CD4-positive, alpha-beta T cell treated with Interferon gamma for 1 hour (primary cell): ENCODE results near the gene ZBTB40.

Experiments
- DNase-seq: peaks from one replicate; pipeline ENCODE4 v3.0.0-alpha.2; 2020

The ZBTB40 gene

DNA sequence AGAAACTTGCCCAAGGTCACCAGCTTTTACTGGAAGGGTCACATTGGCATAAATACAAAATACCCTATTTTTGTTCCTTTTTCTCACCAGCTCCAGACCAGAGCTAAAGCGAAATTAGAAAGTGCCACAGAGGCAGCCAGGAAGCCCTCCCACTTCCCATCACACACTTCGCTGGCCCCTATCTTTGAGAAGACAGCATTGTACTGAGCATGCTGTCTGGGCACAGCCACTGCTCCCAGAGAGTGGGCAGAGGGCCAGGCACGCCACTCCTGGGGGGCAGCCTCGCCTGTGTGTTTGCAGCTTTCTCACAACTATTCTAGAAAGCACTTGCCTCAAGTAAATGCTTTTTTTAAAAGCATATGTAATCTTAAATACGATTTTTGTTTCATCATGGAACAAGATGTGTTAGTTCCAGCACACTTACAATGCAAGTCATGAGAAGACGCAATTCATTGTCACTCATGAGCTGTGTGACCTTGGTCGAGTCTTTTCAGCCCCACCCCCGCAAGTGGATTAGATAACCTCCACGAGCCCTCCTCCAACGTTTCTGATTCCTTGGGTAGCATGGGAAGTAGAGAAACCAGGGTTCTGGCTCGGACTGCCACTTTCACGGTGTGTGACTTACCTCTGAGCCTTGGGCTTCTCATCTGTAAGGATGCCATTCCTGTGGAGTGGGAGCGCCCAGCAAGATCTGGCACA is 85.9 kb downstream of the ZBTB40 start:
- no peak for DNase-seq

DNA sequence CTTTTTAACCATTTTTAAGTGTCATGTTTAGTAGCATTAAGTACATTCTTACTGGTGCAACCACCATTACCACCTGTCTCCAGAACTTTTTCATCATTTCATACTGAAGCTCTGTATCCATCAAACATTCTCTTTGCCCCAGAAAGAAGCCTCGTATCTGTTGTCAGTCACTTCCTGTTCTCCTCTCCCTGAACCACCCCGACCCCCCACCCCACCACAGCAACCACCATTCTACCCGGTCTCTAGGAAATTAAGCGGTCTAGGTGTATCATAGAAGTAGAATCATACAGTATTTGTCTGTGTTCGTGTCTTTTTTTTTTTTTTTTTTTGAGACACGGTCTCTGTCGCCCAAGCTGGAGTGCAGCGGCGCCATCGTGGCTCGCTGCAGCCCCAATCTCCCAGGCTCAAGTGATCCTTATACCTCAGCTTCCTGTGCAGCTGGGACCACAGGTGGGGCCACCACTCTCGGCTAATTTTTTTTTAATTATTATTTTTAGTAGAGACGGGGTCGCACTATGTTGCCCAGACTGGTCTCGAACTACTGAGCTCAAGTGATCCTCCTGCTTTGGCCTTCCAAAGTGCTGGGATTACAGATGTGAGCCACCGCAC is 88.0 kb downstream of the ZBTB40 start:
- DNase-seq, result no peak

GRCh38 chr1:22540337-22540736 is 88.7 kb downstream of the ZBTB40 start:
- no peak for DNase-seq

DNA sequence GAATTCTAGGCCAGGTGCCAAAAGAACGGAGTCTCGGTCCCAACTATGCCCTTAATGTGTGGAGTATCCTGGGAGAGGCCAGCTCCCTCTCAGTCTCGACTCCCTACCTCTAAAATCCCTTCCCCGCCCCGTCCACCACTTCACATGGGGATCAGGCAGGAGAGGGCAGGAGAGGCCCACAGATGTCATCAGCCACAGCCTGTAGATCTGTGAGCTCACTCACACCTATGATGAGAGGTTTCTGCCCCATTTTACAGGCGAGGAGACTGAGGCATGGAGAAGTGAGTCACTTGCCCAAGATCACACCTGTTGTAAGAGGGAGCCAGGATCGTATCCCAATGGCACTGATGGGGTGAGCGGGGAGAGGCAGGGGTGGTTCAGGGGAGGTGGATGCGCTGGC is 91.2 kb downstream of the ZBTB40 start:
- DNase-seq, result no peak

GRCh38 chr1:22543679-22544078 is 92.0 kb downstream of the ZBTB40 start:
- DNase-seq, result no peak

DNA sequence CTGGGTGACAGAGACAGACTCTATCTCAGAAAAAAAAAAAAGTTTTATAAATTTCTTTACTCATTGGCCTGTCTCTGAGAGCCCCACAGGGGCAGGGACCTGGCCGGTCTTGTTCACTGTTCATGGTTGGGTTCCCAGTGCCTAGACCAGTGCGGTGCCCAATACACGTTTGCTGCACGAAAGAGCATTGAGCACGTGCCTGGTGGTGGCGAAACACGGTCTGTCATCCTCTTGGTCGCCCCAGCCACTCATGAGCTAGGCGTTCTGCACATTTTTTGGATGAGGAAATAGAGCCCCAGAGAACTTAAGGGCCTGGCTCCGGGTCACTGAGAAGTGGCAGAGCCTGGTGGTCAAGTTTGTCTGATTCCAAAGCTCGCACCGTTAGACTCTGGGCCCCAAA is 93.0 kb downstream of the ZBTB40 start:
- DNase-seq, result no peak

- no peak for DNase-seq
These were observed 93.5 kb downstream of the ZBTB40 start for GRCh38 chr1:22545141-22545540.

- DNase-seq, result no peak
These were observed 95.7 kb downstream of the ZBTB40 start for GRCh38 chr1:22547186-22547817.

- DNase-seq, result no peak
These were observed 96.3 kb downstream of the ZBTB40 start for GRCh38 chr1:22547818-22548462.

GRCh38 chr1:22550021-22550420 is 98.4 kb downstream of the ZBTB40 start:
- no peak for DNase-seq

DNA sequence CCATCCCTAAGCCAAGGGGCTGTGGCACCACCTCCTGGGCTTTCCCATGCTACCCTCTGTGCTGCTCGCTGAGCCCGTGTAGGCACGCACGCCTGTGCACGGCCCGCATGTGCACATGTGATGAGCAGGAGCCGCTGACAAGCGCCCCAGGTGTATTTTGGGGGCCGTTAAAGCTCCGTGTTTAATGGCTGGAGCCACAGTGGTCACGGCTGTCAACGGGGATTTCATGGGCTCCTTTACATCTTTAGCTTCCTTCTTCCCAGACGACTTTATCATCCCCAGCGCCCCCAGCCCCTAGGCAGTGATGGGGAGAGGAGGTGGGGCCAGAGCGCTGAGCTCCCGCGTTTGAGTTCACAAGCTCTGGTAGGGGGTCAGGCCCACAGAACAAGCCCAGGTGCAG is 99.9 kb downstream of the ZBTB40 start:
- no peak for DNase-seq

DNA sequence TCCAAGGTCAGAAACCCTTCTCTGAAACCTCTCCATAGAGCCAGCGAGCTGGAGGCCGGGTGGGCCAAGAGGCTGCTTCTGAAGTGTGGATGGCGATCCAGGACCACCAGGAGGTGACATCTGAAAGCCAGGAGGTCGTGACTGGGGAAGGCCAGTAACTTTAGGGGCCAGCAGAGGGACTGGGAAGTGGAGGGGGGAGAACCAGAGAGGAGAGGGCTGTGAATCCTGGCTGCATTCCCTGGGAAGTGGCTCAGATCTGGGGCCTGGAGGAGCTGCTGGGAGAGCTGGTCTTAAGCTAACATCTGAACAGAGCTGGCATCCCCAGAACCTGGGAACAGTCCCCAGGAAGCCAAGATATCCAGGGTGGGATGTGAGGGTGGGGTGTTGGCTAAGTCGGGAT is 100.4 kb downstream of the ZBTB40 start:
- DNase-seq, result no peak

GRCh38 chr1:22553104-22553880 is 101.6 kb downstream of the ZBTB40 start:
- DNase-seq, result no peak

GRCh38 chr1:22553991-22554522 is 102.4 kb downstream of the ZBTB40 start:
- DNase-seq, result no peak

GRCh38 chr1:22555371-22555656 is 103.7 kb downstream of the ZBTB40 start:
- DNase-seq, result no peak

DNA sequence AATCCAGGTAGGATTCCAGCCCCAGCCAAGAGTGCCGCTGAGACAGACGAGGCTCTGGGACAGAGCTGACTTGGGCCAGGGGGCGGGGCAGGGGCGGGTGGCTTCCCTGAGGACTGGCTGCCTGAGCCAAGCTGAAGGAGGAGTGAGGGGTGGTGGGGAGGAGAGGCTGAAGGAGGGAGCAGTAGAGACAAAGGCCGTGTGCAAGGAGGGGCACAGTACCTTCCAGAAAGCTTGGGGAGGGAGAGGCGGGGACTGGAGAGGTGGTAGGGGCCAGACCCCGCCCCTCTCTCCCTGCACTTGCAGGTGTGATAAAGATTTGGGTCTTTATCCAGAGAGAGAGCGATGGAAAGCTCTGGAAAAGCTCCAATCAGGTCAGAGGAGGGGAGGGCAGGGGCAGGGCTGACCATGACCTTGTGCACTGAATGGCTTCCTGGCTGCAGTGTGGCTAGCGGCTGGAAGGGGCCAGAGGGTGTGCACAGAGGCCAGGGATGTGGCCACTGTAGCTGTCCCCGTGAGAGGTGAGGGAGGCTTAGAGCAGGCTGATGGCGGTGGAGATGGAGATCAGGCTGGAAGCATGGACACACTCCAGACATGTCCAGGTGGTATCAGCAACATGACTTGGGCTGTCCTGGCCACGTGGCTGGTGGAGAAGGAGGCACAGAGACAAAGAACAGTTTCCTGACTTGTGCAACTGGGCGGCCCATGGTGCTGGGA is 104.9 kb downstream of the ZBTB40 start:
- no peak for DNase-seq

DNA sequence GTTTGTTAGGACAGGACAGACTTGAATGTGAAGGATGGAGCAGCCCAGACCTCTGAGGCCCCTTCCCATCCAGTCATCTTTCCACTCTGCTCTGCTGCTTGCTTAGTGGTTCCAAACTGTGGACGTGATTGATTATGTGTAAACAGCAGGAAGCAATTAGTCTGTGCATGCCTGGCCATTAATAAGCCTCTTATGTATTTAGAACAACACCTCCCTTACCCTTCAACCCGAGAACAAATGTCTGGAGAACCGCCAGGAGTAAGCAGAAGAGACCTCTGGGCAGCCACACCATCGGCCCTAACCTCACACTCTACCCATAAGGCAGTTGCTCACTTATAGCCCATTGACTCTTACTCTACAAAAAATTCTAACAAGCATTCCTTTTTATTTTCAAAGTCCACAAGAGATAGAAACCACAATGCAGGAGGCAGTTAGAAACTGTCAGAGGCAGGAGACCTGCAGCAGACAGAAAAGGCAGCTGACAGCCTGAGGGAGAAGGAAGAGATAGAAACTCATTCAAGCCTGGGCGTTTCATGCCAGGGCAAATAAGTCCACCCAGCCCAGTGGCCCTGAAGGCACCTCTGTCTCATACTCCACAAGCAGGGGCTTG is 105.8 kb downstream of the ZBTB40 start:
- DNase-seq, result no peak

- no peak for DNase-seq
These were observed 111.2 kb downstream of the ZBTB40 start, which contains the start of gene EPHA8 for GRCh38 chr1:22562584-22563583. TSS of gene EPHA8 (plus strand) at chr1:22563489. CDS start at chr1:22563636, 147 bp downstream.

DNA sequence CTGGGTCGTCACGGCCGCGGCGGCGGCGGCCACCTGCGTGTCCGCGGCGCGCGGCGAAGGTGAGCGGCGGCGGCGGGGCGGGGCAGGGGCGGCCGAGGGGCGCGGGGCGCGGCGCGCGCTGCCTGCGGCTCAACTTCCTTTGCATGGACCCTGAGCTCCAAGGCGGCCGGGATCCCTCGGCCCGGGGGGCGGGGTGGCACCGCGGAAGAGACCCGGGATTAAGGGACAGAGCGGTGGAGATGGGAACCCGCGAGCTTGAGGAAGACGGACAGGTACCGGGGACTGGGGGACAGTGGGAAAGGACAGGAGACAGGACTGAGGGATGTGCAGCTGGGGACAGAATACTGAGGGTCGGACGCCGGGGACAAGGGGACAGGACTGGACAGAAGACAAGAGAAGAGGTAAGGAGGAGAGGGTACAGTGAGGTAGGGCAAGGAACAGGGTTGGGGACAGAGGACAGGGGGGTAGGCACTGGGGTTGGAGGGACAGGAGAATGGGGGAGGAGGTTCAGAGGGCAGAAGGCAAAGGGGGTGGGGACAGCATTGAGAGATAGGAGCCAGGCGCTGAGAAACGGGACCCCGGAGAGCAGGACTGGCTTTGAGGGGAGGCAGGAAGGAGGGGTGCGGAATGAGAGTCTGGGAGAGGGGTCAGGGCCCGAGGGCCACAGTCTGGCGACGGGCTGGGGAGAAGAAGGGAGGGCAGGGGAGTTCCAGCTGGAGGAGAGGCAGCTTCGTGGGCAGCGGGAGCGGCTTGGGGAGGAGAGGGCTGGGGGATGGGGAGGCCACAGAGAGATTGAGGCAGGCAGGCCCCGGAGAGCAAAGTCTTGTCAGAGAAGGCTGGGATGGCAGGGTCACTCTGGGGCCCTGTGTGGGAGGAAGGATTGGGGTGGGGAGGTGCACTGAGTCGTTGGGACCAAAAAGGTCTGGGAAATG is 112.3 kb downstream of the ZBTB40 start:
- no peak for DNase-seq
